Stimulated activated CD4-positive, alpha-beta T cell treated with anti-CD3 and anti-CD28 coated beads, Interleukin-1b, Interleukin-23, amount 100 ng/mL, for 1 hour (primary cell): ENCODE measurements around the gene VPS11.
"Not testable (repeated sequence)": the region's sequence is repeated elsewhere in the genome, so short reads cannot be mapped to it uniquely, and the experiment has no call there.

ENCODE experiments used
- DNase-seq, 2 donors: peaks; one replicate each; pipeline ENCODE4 v3.0.0-alpha.2; 2020; ENCODE audit warnings: low read depth in 2 of 2

VPS11 gene

GRCh38 chr11:119067371-119068222, at the start of gene VPS11:
Gene VPS11 (plus strand): TSS chr11:119067818. CDS start chr11:119067824, 6 bp downstream.
- peak; percentile 93 to 94 for DNase-seq

- peak; percentile 81 to 86 for DNase-seq
These were observed 49.3 kb upstream of the VPS11 start, which contains the start of the genes RPS25 and TRAPPC4 for GRCh38 chr11:119018074-119018938. Gene RPS25 (minus strand): TSS chr11:119018343. CDS start chr11:119018284, 59 bp downstream. Gene TRAPPC4 (plus strand): TSS chr11:119018766. CDS start chr11:119018796, 30 bp downstream.

- no peak for DNase-seq
These were observed 47.6 kb upstream of the VPS11 start for GRCh38 chr11:119019996-119020395.

GRCh38 chr11:119021631-119022030, 46.0 kb upstream of the VPS11 start:
- no peak for DNase-seq

- no peak for DNase-seq
These were observed 43.9 kb upstream of the VPS11 start for GRCh38 chr11:119023741-119024140.

- no peak for DNase-seq
These were observed 43.1 kb upstream of the VPS11 start for GRCh38 chr11:119024430-119025098.

GRCh38 chr11:119025099-119025473, 42.5 kb upstream of the VPS11 start:
- DNase-seq, result no peak

GRCh38 chr11:119025541-119025940, 42.1 kb upstream of the VPS11 start:
- no peak for DNase-seq

GRCh38 chr11:119025978-119026766, 41.4 kb upstream of the VPS11 start:
- DNase-seq, result no peak

GRCh38 chr11:119026970-119027369, 40.6 kb upstream of the VPS11 start:
- DNase-seq, result no peak

- DNase-seq, result no peak
These were observed 39.9 kb upstream of the VPS11 start for GRCh38 chr11:119027561-119028345.

GRCh38 chr11:119028346-119029068, 39.1 kb upstream of the VPS11 start:
- DNase-seq, result no peak

- DNase-seq, result no peak
These were observed 38.6 kb upstream of the VPS11 start for GRCh38 chr11:119029069-119029339.

- peak in 1 of 2 donors; percentile 27 for DNase-seq
These were observed 38.1 kb upstream of the VPS11 start for GRCh38 chr11:119029340-119030028.

GRCh38 chr11:119030029-119030328, 37.6 kb upstream of the VPS11 start:
- no peak for DNase-seq

- DNase-seq, result peak; percentile 97 to 100
These were observed 37.1 kb upstream of the VPS11 start, which contains the start of gene SLC37A4 for GRCh38 chr11:119030329-119031047. Gene SLC37A4 (minus strand): TSS chr11:119030877.

GRCh38 chr11:119031912-119032280, 35.7 kb upstream of the VPS11 start:
- DNase-seq, result no peak

GRCh38 chr11:119033421-119033820, 34.2 kb upstream of the VPS11 start:
- DNase-seq, result not testable (repeated sequence)

GRCh38 chr11:119034813-119035212, 32.8 kb upstream of the VPS11 start:
- DNase-seq, result no peak
